Measurements from ENCODE around the gene CBLIF. TPM values are rescaled to one million over a fixed set of nuclear protein-coding genes. Genes with fewer than 3 reads are reported as not detected.

Gene CBLIF
- total RNA-seq, 1 experiment from 2014 or later = not detected

GRCh38 chr11:59810189-59810910 is 34.9 kb downstream of the CBLIF start, which contains the start of gene MRPL16:
Gene MRPL16 (minus strand): TSS chr11:59810778. CDS start chr11:59810658, 120 bp downstream.
- Histone ChIP-seq H3K4me3 (ENCODE audit: low read depth, low read length, poor library complexity, severe bottlenecking) (peak within 1 kb of the TSS; percentile 94), H3K9me3 (ENCODE audit: low read depth, low read length, poor library complexity, severe bottlenecking) (no peaks in the 10 kb centered on the region), H3K27ac (ENCODE audit: low read depth, low read length, poor library complexity, severe bottlenecking) (peak within 1 kb of the TSS; percentile 82), H3K36me3 (ENCODE audit: insufficient read depth, low read length, poor library complexity, severe bottlenecking) (peaks cover 30% of the 10 kb centered on the region), H3K4me1 (ENCODE audit: insufficient read depth, low read length, poor library complexity, severe bottlenecking) (peaks cover 6% of the 10 kb centered on the region), H3K27me3 (replicated peaks; ENCODE audit: insufficient read depth, low read depth, low read length, poor library complexity) (no peaks in the 10 kb centered on the region)
- intact Hi-C loops (cut with micrococcal nuclease; ENCODE audit: unreplicated experiment) = no loop called here
- BruUV-seq (replicated peaks) = no TSS peak
- CTCF ChIA-PET = interaction anchor here (0.6 kb wide), 1 partner anchor 273 kb away, joined by 3 read pairs; no protein-coding TSS in a partner anchor
- peak; percentile 94 for DNase-seq (ENCODE audit: low spot score)
- TF ChIP-seq CTCF (conservative IDR thresholded peaks at IDR 0.05; ENCODE audit: low read depth, low read length) = no peak
- no peak for TF ChIP-seq EZH2 (IDR thresholded peaks at IDR 0.05; ENCODE audit: borderline replicate concordance, low read depth, low read length, poor library complexity, severe bottlenecking)
- POLR2A ChIA-PET (ENCODE audit: low non-redundant PET) = interaction anchor here (0.6 kb wide), 1 partner anchor 99 kb away, joined by 5 read pairs; no protein-coding TSS in a partner anchor

- ChIA-PET CTCF (no interaction called here), POLR2A (ENCODE audit: low non-redundant PET) (no interaction called here)
- Histone ChIP-seq H3K4me1 (ENCODE audit: insufficient read depth, low read length, poor library complexity, severe bottlenecking) (peaks cover 6% of the 10 kb centered on the region), H3K36me3 (ENCODE audit: insufficient read depth, low read length, poor library complexity, severe bottlenecking) (peaks cover 30% of the 10 kb centered on the region), H3K27me3 (replicated peaks; ENCODE audit: insufficient read depth, low read depth, low read length, poor library complexity) (no peaks in the 10 kb centered on the region), H3K27ac (ENCODE audit: low read depth, low read length, poor library complexity, severe bottlenecking) (no peak overlapping the region), H3K9me3 (ENCODE audit: low read depth, low read length, poor library complexity, severe bottlenecking) (no peaks in the 10 kb centered on the region), H3K4me3 (ENCODE audit: low read depth, low read length, poor library complexity, severe bottlenecking) (no peak overlapping the region)
- BruUV-seq (replicated peaks) = no TSS peak
- intact Hi-C loops (cut with micrococcal nuclease; ENCODE audit: unreplicated experiment) = no loop called here
- no peak for TF ChIP-seq CTCF (conservative IDR thresholded peaks at IDR 0.05; ENCODE audit: low read depth, low read length)
- TF ChIP-seq EZH2 (IDR thresholded peaks at IDR 0.05; ENCODE audit: borderline replicate concordance, low read depth, low read length, poor library complexity, severe bottlenecking) = no peak
- no peak for DNase-seq (ENCODE audit: low spot score)
These were observed 38.2 kb downstream of the CBLIF start for GRCh38 chr11:59807047-59807610.

GRCh38 chr11:59804061-59804460 is 41.2 kb downstream of the CBLIF start:
- no peak overlapping the region for H3K4me3 ChIP-seq (ENCODE audit: low read depth, low read length, poor library complexity, severe bottlenecking)
- no TSS peak for BruUV-seq (replicated peaks)
- CTCF ChIA-PET = interaction anchor here (0.6 kb wide), 1 partner anchor 62 kb away, joined by 3 read pairs; no protein-coding TSS in a partner anchor
- POLR2A ChIA-PET (ENCODE audit: low non-redundant PET) = no interaction called here
- no peaks in the 10 kb centered on the region for H3K4me1 ChIP-seq (ENCODE audit: insufficient read depth, low read length, poor library complexity, severe bottlenecking)
- no peak overlapping the region for H3K27ac ChIP-seq (ENCODE audit: low read depth, low read length, poor library complexity, severe bottlenecking)
- no peaks in the 10 kb centered on the region for H3K27me3 ChIP-seq (replicated peaks; ENCODE audit: insufficient read depth, low read depth, low read length, poor library complexity)
- peaks cover 30% of the 10 kb centered on the region for H3K36me3 ChIP-seq (ENCODE audit: insufficient read depth, low read length, poor library complexity, severe bottlenecking)
- no peak for DNase-seq (ENCODE audit: low spot score)
- intact Hi-C loops (cut with micrococcal nuclease; ENCODE audit: unreplicated experiment) = no loop called here
- no peaks in the 10 kb centered on the region for H3K9me3 ChIP-seq (ENCODE audit: low read depth, low read length, poor library complexity, severe bottlenecking)
- TF ChIP-seq CTCF (conservative IDR thresholded peaks at IDR 0.05; ENCODE audit: low read depth, low read length) (no peak), EZH2 (IDR thresholded peaks at IDR 0.05; ENCODE audit: borderline replicate concordance, low read depth, low read length, poor library complexity, severe bottlenecking) (no peak)

All from A673 (cell line).